ENCODE measurements around the gene RNF19B. TPM values are rescaled to one million over a fixed set of nuclear protein-coding genes. Genes with fewer than 3 reads are reported as not detected.
A peak's percentile ranks its signal among the peaks of the same experiment; 100 is the strongest.

Gene RNF19B
- total RNA-seq, 1 donor from 2014 or later: 18.8 TPM

DNA sequence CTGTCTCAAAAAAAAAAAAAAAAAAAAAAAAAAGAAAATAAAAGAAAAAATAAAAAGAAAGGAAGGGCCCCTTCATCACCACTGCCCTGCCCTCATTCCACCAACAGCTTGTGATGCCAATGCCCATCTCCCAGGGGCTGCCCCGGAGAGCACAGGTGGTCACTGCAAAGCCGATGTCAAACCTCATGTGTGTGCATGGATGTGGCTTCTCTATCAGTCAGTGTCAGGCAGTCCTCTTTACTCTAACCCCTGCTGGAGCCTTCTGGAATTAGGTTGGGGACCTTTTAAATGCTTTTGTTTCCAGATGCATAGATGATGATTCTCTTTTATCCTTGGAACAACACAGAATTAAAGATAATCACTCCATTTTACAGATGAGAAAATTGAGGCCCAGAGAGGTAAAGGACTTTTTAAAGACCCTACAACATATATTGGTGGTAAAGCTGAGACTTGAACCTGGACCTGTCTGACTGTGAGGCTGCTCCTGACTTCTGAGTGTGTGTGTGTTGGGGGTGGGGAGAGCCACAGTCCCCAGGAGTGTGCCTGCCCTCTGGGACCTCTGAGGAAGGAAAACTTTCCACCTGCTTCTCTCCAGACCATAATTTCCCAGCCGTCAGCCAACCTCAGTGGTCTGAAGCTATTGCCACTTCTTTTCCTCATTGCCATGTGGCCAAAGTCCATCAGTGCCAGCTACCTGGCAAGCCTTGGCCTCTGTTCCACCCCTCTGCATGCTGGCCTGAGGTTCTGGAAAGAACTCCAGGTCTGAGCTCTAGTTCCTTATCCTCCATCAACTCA, 60.4 kb downstream of the RNF19B start:
- Mint-ChIP-seq H3K36me3 (ENCODE audit: low read depth, unreplicated experiment) (no peaks in the 10 kb centered on the region), H3K9me3 (ENCODE audit: unreplicated experiment) (no peaks in the 10 kb centered on the region), H3K4me3 (ENCODE audit: unreplicated experiment) (no peak overlapping the region), H3K4me1 (ENCODE audit: unreplicated experiment) (peaks cover 2% of the 10 kb centered on the region), H3K27me3 (ENCODE audit: unreplicated experiment) (peaks cover 6% of the 10 kb centered on the region), H3K27ac (ENCODE audit: unreplicated experiment) (no peak overlapping the region)
- no peak for DNase-seq (ENCODE audit: low spot score)
- no peak for TF ChIP-seq CTCF (IDR thresholded peaks at IDR 0.05; ENCODE audit: unreplicated experiment)

DNA sequence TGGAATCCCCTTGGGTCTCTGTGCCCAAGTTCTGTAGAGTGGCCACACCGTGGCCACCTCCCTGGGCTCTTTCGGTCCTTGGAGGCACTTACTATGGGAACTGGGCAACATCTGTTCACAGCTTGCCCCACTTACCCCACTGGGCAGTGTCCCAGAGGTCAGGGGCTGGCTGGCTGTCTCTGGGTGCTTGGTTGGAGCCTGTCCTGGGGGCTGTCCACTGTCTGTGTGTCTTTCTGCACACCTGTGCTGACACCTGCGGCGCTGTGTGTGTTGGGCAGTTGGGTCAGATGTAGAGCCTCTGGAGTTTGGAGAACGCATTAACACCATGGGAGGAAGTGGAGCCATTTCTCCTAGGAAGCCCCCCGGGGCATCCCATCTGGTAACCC, 62.1 kb downstream of the RNF19B start:
- no peak for TF ChIP-seq CTCF (IDR thresholded peaks at IDR 0.05; ENCODE audit: unreplicated experiment)
- H3K9me3 Mint-ChIP-seq (ENCODE audit: unreplicated experiment): no peaks in the 10 kb centered on the region
- peaks cover 13% of the 10 kb centered on the region for H3K27me3 Mint-ChIP-seq (ENCODE audit: unreplicated experiment)
- H3K27ac Mint-ChIP-seq (ENCODE audit: unreplicated experiment): no peak overlapping the region
- no peaks in the 10 kb centered on the region for H3K36me3 Mint-ChIP-seq (ENCODE audit: low read depth, unreplicated experiment)
- DNase-seq (ENCODE audit: low spot score): no peak
- no peak overlapping the region for H3K4me3 Mint-ChIP-seq (ENCODE audit: unreplicated experiment)
- H3K4me1 Mint-ChIP-seq (ENCODE audit: unreplicated experiment): peaks cover 2% of the 10 kb centered on the region

DNA sequence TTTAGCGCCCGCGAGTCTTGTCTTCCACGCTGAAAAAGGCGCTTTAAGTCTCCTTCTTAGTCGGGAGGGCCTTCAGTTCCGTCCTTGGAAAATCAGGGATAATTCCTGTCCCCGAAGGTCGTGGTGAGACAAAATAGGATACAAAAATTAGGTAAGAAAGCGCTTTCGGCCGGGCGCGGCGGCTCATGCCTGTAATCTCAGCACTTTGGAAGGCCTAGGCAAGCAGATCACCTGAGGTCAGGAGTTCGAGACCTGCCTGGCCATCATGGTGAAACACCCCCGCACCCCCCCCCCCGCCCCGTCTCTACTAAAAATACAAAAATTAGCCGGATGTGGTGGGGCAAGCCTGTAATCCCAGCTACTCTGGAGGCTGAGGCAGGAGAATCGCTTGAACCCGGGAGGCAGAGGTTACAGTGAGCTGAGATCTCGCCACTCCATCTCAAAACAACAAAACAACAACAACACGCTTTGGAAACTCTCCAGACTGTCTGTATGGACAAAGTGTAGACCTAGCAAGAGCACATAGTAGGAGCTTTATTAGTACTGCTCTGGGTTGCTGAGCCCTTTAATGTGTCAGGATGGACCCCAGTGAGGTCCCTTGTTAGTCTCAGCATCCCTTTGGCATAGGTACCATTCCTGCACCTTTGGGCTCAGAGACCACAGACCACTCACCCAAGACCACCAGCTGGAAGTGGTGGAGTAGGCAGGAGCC, 62.6 kb downstream of the RNF19B start:
- Mint-ChIP-seq H3K4me3 (ENCODE audit: unreplicated experiment) (peak overlapping the region; percentile 86), H3K9me3 (ENCODE audit: unreplicated experiment) (no peaks in the 10 kb centered on the region), H3K36me3 (ENCODE audit: low read depth, unreplicated experiment) (no peaks in the 10 kb centered on the region), H3K27ac (ENCODE audit: unreplicated experiment) (no peak overlapping the region), H3K27me3 (ENCODE audit: unreplicated experiment) (peaks cover 16% of the 10 kb centered on the region), H3K4me1 (ENCODE audit: unreplicated experiment) (peaks cover 2% of the 10 kb centered on the region)
- DNase-seq (ENCODE audit: low spot score): no peak
- no peak for TF ChIP-seq CTCF (IDR thresholded peaks at IDR 0.05; ENCODE audit: unreplicated experiment)

- H3K27ac Mint-ChIP-seq (ENCODE audit: unreplicated experiment): no peak within 1 kb of the TSS
- peak within 1 kb of the TSS; percentile 86 for H3K4me3 Mint-ChIP-seq (ENCODE audit: unreplicated experiment)
- H3K9me3 Mint-ChIP-seq (ENCODE audit: unreplicated experiment): no peaks in the 10 kb centered on the region
- DNase-seq (ENCODE audit: low spot score): no peak
- H3K4me1 Mint-ChIP-seq (ENCODE audit: unreplicated experiment): peaks cover 2% of the 10 kb centered on the region
- H3K27me3 Mint-ChIP-seq (ENCODE audit: unreplicated experiment): peaks cover 16% of the 10 kb centered on the region
- no peaks in the 10 kb centered on the region for H3K36me3 Mint-ChIP-seq (ENCODE audit: low read depth, unreplicated experiment)
- no peak for TF ChIP-seq CTCF (IDR thresholded peaks at IDR 0.05; ENCODE audit: unreplicated experiment)
Measured at GRCh38 chr1:32900956-32901822, 63.4 kb downstream of the RNF19B start, which contains the start of gene TMEM54. Gene TMEM54 (minus strand): TSS chr1:32901389. CDS start chr1:32901238, 151 bp downstream.

All from endothelial cell (in vitro differentiated cells).